ENCODE measurements around the gene SDHAF4.

GRCh38 chr6:70633870-70634269 lies 67.1 kb downstream of the SDHAF4 start:
- TF ChIP-seq, protein P1, sequence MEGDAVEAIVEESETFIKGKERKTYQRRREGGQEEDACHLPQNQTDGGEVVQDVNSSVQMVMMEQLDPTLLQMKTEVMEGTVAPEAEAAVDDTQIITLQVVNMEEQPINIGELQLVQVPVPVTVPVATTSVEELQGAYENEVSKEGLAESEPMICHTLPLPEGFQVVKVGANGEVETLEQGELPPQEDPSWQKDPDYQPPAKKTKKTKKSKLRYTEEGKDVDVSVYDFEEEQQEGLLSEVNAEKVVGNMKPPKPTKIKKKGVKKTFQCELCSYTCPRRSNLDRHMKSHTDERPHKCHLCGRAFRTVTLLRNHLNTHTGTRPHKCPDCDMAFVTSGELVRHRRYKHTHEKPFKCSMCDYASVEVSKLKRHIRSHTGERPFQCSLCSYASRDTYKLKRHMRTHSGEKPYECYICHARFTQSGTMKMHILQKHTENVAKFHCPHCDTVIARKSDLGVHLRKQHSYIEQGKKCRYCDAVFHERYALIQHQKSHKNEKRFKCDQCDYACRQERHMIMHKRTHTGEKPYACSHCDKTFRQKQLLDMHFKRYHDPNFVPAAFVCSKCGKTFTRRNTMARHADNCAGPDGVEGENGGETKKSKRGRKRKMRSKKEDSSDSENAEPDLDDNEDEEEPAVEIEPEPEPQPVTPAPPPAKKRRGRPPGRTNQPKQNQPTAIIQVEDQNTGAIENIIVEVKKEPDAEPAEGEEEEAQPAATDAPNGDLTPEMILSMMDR (conservative IDR thresholded peaks at IDR 0.05): no peak
- TF ChIP-seq ZFX (IDR thresholded peaks at IDR 0.05): no peak

Data from C4-2B (cell line).